HepG2 (cell line): ENCODE data around the gene ZNF445. TPM values are rescaled to one million over a fixed set of nuclear protein-coding genes. Genes with fewer than 3 reads are reported as not detected.
"Not testable (repeated sequence)": the region's sequence is repeated elsewhere in the genome, so short reads cannot be mapped to it uniquely, and the experiment has no call there.

ENCODE experiments used
- ATAC-seq: fragments of 200-7000 bp; cut with Tn5 transposase; 3 replicates; pipeline ENCODE4 v1.9.1; 2020; ENCODE audit warnings: mild to moderate bottlenecking, moderate library complexity
- BruUV-seq: library from RNA; stranded (reverse); fragments of 400-500 nt; replicated peaks from 2 replicates; lab custom pipeline; 2021; lab: Mats Ljungman, UMichigan
- CTCF ChIA-PET: fragments of 300-600 bp; formaldehyde crosslinking; extraction: SDS; loops from one replicate; lab custom pipeline; 2021; ENCODE audit warnings: low total read pairs, inconsistent platforms, low intra/inter-chr PET ratio; lab: Yijun Ruan, JAX
- POLR2A ChIA-PET: fragments of 350-600 bp; sonication (Branson Sonifier 250); formaldehyde crosslinking; loops from one replicate; lab custom pipeline; 2020; ENCODE audit warnings: antibody characterized with exemption, inconsistent platforms; lab: Yijun Ruan, JAX
- DNase-seq: peaks from one replicate; pipeline ENCODE4 v3.0.0-alpha.2; 2015; ENCODE audit warnings: low spot score
- FAIRE-seq: peaks from 3 replicates; lab custom pipeline; 2011; peaks lifted over from hg19 to GRCh38; lab: Jason Lieb, UNC
- H2AFZ ChIP-seq: one replicate; pipeline ENCODE4 v1.6.1; 2011; ENCODE audit warnings: low read length, inconsistent platforms
- H3K27ac ChIP-seq: fragments of 300-600 bp; 3 replicates; pipeline ENCODE4 v1.8.0; 2011; ENCODE audit warnings: mixed run types, mild to moderate bottlenecking, mixed read lengths, low read length, inconsistent platforms; ENCODE audit not compliant: insufficient read depth; ENCODE audit errors: extremely low read length
- H3K27me3 ChIP-seq, 2 experiments: fragments of 200-600 bp in 1 of 2; 2 replicates in 1 of 2; 3 replicates in 1 of 2; pipeline versions ENCODE4 v1.6.0 to v1.8.0; 2011; ENCODE audit warnings: low read length in 2 of 2, mild to moderate bottlenecking in 2 of 2, moderate library complexity in 2 of 2, inconsistent platforms in 1 of 2; ENCODE audit not compliant: insufficient read depth in 2 of 2, control insufficient read depth in 1 of 2
- H3K36me3 ChIP-seq, 2 experiments: fragments of 200-600 bp in 1 of 2; replicated peaks in 1 of 2; 2 replicates in 1 of 2; 3 replicates in 1 of 2; pipeline versions ENCODE4 v1.5.1 to v1.8.0; 2011; ENCODE audit warnings: low read length in 2 of 2, inconsistent platforms in 1 of 2; ENCODE audit not compliant: insufficient read depth in 2 of 2, control insufficient read depth in 1 of 2
- H3K4me1 ChIP-seq: 2 replicates; pipeline ENCODE4 v1.5.1; 2012; ENCODE audit warnings: low read length, inconsistent platforms; ENCODE audit not compliant: insufficient read depth
- H3K4me2 ChIP-seq: 2 replicates; pipeline ENCODE4 v1.6.0; 2011; ENCODE audit warnings: low read depth, low read length, inconsistent platforms
- H3K4me3 ChIP-seq, 3 experiments: fragments of 200-600 bp in 1 of 3; sonication (generic), shearing (Covaris generic) in 1 of 3; replicated peaks in 1 of 3; 2 replicates each; pipeline ENCODE4 v1.5.1; 2011 to 2016; ENCODE audit warnings: low read length in 3 of 3, inconsistent platforms in 2 of 3, low read depth in 2 of 3, mild to moderate bottlenecking in 2 of 3, control low read depth in 1 of 3, mixed read lengths in 1 of 3; ENCODE audit not compliant: insufficient read depth in 1 of 3
- H3K79me2 ChIP-seq: one replicate; pipeline ENCODE4 v1.6.1; 2011; ENCODE audit warnings: low read length, inconsistent platforms; ENCODE audit not compliant: insufficient read depth
- H3K9ac ChIP-seq: 2 replicates; pipeline ENCODE4 v1.6.0; 2011; ENCODE audit warnings: mild to moderate bottlenecking, low read depth, low read length, inconsistent platforms; ENCODE audit not compliant: insufficient read depth
- H3K9me3 ChIP-seq: 2 replicates; pipeline ENCODE4 v1.5.1; 2012; ENCODE audit warnings: mild to moderate bottlenecking, low read length
- H4K20me1 ChIP-seq: 2 replicates; pipeline ENCODE4 v1.6.0; 2011; ENCODE audit warnings: inconsistent platforms, mild to moderate bottlenecking, low read length, moderate library complexity; ENCODE audit not compliant: insufficient read depth
- KAT7 ChIP-seq: IDR thresholded peaks from 2 replicates; pipeline ENCODE4 v1.6.1; 2018; ENCODE audit warnings: borderline replicate concordance, missing compliant biosample characterization
- SALL2 ChIP-seq: sonication (generic); formaldehyde crosslinking; IDR thresholded peaks from 2 replicates; pipeline ENCODE4 v1.8.1; 2023; ENCODE audit warnings: mild to moderate bottlenecking, missing genetic modification reagents, inconsistent platforms
- WGBS: methylation state at CpG from one replicate; pipeline ENCODE4 v1.1.6; 2017; ENCODE audit warnings: low lambda C conversion rate; 5-methylcytosine and 5-hydroxymethylcytosine counted together
- in situ Hi-C: cut with HindIII; loops from 2 replicates; pipeline ENCODE4 v1.10.0; 2017; ENCODE audit warnings: low pct_unique_long_range_greater_than_20kb; ENCODE audit not compliant: extremely low pct_ligation_motif_present
- intact Hi-C: fragments of 100-400 bp; cut with micrococcal nuclease; formaldehyde crosslinking; loops from one replicate; pipeline ENCODE4 v1.10.0; 2022; ENCODE audit not compliant: unreplicated experiment
- polyA plus RNA-seq, 8 experiments: library from polyadenylated mRNA; depleted of rRNA in 3 of 8; stranded (reverse) in 7 of 8; unstranded in 1 of 8; fragments of >200 nt; fragmentation: Illumina TruSeq in 4 of 8; extraction: Trizol in 4 of 8; gene quantifications; 2 replicates each; pipeline versions ENCODE4 v1.2.1 to v1.2.3, GENCODE V29; 2011 to 2016; ENCODE audit warnings: low read depth in 4 of 8, missing spikeins in 1 of 8, mixed read lengths in 1 of 8; ENCODE audit not compliant: insufficient read depth in 1 of 8
- total RNA-seq, 5 experiments: library from RNA; depleted of rRNA; stranded (reverse); fragments of >200 nt; fragmentation: Illumina TruSeq; extraction: Trizol; gene quantifications; 2 replicates each; pipeline ENCODE4 v1.2.3, GENCODE V29; 2016; ENCODE audit warnings: low read depth in 1 of 5
- TF ChIP-seq, protein P1 (sequence below): sonication (generic); formaldehyde crosslinking; IDR thresholded peaks from 2 replicates; pipeline ENCODE4 v1.4.0; 2020; ENCODE audit warnings: mild to moderate bottlenecking, missing genetic modification reagents
- TF ChIP-seq, protein P2 (sequence below): sonication (generic); formaldehyde crosslinking; IDR thresholded peaks from 2 replicates; pipeline ENCODE4 v1.5.1; 2020; ENCODE audit warnings: mild to moderate bottlenecking, missing genetic modification reagents
- TF ChIP-seq, protein P3 (sequence below): sonication (generic); formaldehyde crosslinking; IDR thresholded peaks from 2 replicates; pipeline ENCODE4 v1.9.0; 2021; ENCODE audit warnings: missing genetic modification reagents, mild to moderate bottlenecking, borderline replicate concordance
- TF ChIP-seq, protein P4 (sequence below): sonication (generic); formaldehyde crosslinking; IDR thresholded peaks from 2 replicates; pipeline ENCODE4 v1.5.0; 2020; ENCODE audit warnings: missing genetic modification reagents
- TF ChIP-seq, protein P5 (sequence below): sonication (generic); formaldehyde crosslinking; IDR thresholded peaks from 2 replicates; pipeline ENCODE4 v1.8.1; 2023; ENCODE audit warnings: mild to moderate bottlenecking, missing genetic modification reagents

Gene ZNF445
- total and polyA plus RNA-seq, 2 of the 13 experiments (the other 11 are each of a cell fraction or from before 2014, with no cell fraction given) = 4.4 to 10.3 TPM

DNA sequence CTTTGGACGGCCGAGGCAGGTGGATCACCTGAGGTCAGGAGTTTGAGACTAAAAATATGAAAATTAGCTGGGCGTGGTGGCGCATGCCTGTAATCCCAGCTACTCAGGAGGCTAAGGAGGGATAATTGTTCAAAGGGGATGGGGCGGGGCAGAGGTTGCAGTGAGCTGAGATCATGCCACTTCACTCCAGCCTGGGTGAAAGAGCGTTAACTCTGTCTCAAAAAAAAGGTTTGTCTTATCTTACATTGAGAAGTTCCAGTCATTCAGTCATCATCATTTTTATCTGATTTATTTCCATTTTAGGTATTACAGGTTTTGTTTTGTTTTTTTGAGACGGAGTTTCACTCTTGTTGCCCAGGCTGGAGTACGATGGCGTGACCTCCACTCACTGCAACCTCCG lies 2.6 kb downstream of the ZNF445 start:
- H4K20me1 ChIP-seq, H3K9me3 ChIP-seq, intact Hi-C loops, ATAC-seq, H3K9ac ChIP-seq, H3K4me2 ChIP-seq, DNase-seq, H2AFZ ChIP-seq, H3K4me3 ChIP-seq, BruUV-seq, H3K27me3 ChIP-seq, FAIRE-seq, H3K36me3 ChIP-seq, H3K27ac ChIP-seq, CTCF ChIA-PET, in situ Hi-C loops: not testable (repeated sequence)
- POLR2A ChIA-PET = interaction anchor here (1.1 kb wide), 1 partner anchor 137 kb away, joined by 3 read pairs; no protein-coding TSS in a partner anchor
- Histone ChIP-seq H3K79me2 (peaks cover 74% of the 10 kb centered on the region), H3K4me1 (peaks cover 62% of the 10 kb centered on the region)
- WGBS = 96% methylated on average over 10 of the region's 10 CpGs

DNA sequence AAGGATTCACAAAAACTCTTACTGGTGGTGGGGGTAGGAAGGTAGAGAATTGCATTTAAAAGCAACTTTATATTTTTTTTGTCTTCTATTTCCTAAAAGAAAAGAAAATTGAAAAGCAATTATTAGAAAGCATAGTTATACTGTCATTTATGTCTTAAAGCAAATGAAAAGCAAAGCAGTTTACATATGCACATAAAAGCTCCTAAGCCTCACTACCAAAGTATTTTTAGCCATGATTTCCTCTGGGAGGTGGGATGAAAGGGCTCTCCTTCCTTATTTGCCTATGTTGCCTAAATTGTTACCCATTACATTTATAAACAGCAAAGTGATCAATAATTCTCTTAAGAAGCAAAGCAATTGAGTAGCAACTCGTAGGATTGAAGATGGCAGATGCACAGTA lies 7.0 kb downstream of the ZNF445 start:
- intact Hi-C loops = no loop called here
- 93% methylated on average over 1 of the region's 1 CpG for WGBS
- no TSS peak for BruUV-seq

More for the DNA sequence above, 7.0 kb downstream of the ZNF445 start:
- Histone ChIP-seq H3K79me2 (peaks cover 54% of the 10 kb centered on the region), H3K4me2 (no peak overlapping the region), H3K4me3 (no peak overlapping the region), H3K9me3 (no peaks in the 10 kb centered on the region), H3K9ac (no peak overlapping the region), H3K27me3 (no peaks in the 10 kb centered on the region), H4K20me1 (no peaks in the 10 kb centered on the region), H3K27ac (no peak overlapping the region), H2AFZ (no peak overlapping the region), H3K36me3 (peaks cover 8 to 22% of the 10 kb centered on the region in 2 experiments), H3K4me1 (peaks cover 42% of the 10 kb centered on the region)
- FAIRE-seq (no peak), DNase-seq (no peak), ATAC-seq (no peak)
- ChIA-PET CTCF (no interaction called here), POLR2A (no interaction called here)
- in situ Hi-C loops = no loop called here
- TF ChIP-seq SALL2 (no peak), KAT7 (CRISPR knock-in tag) (no peak)
- TF ChIP-seq, protein P1, sequence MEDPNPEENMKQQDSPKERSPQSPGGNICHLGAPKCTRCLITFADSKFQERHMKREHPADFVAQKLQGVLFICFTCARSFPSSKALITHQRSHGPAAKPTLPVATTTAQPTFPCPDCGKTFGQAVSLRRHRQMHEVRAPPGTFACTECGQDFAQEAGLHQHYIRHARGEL = no peak
- TF ChIP-seq, protein P2, sequence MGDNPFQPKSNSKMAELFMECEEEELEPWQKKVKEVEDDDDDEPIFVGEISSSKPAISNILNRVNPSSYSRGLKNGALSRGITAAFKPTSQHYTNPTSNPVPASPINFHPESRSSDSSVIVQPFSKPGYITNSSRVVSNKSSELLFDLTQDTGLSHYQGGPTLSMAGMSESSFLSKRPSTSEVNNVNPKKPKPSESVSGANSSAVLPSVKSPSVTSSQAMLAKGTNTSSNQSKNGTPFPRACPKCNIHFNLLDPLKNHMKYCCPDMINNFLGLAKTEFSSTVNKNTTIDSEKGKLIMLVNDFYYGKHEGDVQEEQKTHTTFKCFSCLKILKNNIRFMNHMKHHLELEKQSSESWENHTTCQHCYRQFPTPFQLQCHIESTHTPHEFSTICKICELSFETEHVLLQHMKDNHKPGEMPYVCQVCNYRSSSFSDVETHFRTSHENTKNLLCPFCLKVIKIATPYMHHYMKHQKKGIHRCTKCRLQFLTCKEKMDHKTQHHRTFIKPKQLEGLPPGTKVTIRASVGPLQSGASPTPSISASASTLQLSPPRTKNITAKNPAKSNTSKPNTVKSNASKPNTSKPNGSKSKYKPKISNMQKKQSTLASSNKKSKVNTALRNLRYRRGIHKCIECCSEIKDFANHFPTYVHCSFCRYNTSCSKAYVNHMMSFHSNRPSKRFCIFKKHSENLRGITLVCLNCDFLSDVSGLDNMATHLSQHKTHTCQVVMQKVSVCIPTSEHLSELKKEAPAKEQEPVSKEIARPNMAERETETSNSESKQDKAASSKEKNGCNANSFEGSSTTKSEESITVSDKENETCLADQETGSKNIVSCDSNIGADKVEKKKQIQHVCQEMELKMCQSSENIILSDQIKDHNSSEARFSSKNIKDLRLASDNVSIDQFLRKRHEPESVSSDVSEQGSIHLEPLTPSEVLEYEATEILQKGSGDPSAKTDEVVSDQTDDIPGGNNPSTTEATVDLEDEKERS = no peak
- TF ChIP-seq, protein P3, sequence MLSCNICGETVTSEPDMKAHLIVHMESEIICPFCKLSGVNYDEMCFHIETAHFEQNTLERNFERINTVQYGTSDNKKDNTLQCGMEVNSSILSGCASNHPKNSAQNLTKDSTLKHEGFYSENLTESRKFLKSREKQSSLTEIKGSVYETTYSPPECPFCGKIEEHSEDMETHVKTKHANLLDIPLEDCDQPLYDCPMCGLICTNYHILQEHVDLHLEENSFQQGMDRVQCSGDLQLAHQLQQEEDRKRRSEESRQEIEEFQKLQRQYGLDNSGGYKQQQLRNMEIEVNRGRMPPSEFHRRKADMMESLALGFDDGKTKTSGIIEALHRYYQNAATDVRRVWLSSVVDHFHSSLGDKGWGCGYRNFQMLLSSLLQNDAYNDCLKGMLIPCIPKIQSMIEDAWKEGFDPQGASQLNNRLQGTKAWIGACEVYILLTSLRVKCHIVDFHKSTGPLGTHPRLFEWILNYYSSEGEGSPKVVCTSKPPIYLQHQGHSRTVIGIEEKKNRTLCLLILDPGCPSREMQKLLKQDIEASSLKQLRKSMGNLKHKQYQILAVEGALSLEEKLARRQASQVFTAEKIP (CRISPR knock-in tag) = no peak
- TF ChIP-seq, protein P4, sequence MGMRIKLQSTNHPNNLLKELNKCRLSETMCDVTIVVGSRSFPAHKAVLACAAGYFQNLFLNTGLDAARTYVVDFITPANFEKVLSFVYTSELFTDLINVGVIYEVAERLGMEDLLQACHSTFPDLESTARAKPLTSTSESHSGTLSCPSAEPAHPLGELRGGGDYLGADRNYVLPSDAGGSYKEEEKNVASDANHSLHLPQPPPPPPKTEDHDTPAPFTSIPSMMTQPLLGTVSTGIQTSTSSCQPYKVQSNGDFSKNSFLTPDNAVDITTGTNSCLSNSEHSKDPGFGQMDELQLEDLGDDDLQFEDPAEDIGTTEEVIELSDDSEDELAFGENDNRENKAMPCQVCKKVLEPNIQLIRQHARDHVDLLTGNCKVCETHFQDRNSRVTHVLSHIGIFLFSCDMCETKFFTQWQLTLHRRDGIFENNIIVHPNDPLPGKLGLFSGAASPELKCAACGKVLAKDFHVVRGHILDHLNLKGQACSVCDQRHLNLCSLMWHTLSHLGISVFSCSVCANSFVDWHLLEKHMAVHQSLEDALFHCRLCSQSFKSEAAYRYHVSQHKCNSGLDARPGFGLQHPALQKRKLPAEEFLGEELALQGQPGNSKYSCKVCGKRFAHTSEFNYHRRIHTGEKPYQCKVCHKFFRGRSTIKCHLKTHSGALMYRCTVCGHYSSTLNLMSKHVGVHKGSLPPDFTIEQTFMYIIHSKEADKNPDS (CRISPR knock-in tag) = no peak
- TF ChIP-seq, protein P5, sequence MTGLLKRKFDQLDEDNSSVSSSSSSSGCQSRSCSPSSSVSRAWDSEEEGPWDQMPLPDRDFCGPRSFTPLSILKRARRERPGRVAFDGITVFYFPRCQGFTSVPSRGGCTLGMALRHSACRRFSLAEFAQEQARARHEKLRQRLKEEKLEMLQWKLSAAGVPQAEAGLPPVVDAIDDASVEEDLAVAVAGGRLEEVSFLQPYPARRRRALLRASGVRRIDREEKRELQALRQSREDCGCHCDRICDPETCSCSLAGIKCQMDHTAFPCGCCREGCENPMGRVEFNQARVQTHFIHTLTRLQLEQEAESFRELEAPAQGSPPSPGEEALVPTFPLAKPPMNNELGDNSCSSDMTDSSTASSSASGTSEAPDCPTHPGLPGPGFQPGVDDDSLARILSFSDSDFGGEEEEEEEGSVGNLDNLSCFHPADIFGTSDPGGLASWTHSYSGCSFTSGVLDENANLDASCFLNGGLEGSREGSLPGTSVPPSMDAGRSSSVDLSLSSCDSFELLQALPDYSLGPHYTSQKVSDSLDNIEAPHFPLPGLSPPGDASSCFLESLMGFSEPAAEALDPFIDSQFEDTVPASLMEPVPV (CRISPR knock-in tag) = no peak
